ENCODE data around the gene NPBWR2. TPM values are rescaled to one million over a fixed set of nuclear protein-coding genes. Genes with fewer than 3 reads are reported as not detected.
"Not testable (repeated sequence)": the region's sequence is repeated elsewhere in the genome, so short reads cannot be mapped to it uniquely, and the experiment has no call there.

The NPBWR2 gene
- total RNA-seq, 4 donors from 2014 or later = not detected

GRCh38 chr20:64092258-64093012 lies 14.9 kb downstream of the NPBWR2 start:
- WGBS, 2 donors = 33 to 39% methylated on average over 21 to 26 of the region's 27 CpGs
- no peak for TF ChIP-seq POLR2A (IDR thresholded peaks at IDR 0.05)
- intact Hi-C loops (cut with DNase I; ENCODE audit: low total_unique reads) = no loop called here

GRCh38 chr20:64091770-64092169 lies 15.6 kb downstream of the NPBWR2 start:
- intact Hi-C loops (cut with DNase I; ENCODE audit: low total_unique reads) = no loop called here
- H3K4me3 ChIP-seq (ENCODE audit: low read depth, poor library complexity, severe bottlenecking) = no peak overlapping the region
- no peak for DNase-seq (ENCODE audit: low spot score in 2 of 2)
- TF ChIP-seq CTCF (IDR thresholded peaks at IDR 0.05) = no peak
- TF ChIP-seq POLR2A (IDR thresholded peaks at IDR 0.05) = no peak
- WGBS, 2 donors = 25 to 30% methylated on average over 10 to 16 of the region's 16 CpGs

More at GRCh38 chr20:64092258-64093012, 14.9 kb downstream of the NPBWR2 start:
- no peak for DNase-seq (ENCODE audit: low spot score in 2 of 2)
- no peak overlapping the region for H3K4me3 ChIP-seq (ENCODE audit: low read depth, poor library complexity, severe bottlenecking)

- 81 to 86% methylated on average over 8 to 13 of the region's 19 CpGs for WGBS, 2 donors
- no peak overlapping the region for H3K4me3 ChIP-seq (ENCODE audit: low read depth, poor library complexity, severe bottlenecking)
- no peak for DNase-seq (ENCODE audit: low spot score in 2 of 2)
- TF ChIP-seq POLR2A (IDR thresholded peaks at IDR 0.05) (no peak), CTCF (IDR thresholded peaks at IDR 0.05) (no peak)
- intact Hi-C loops (cut with DNase I; ENCODE audit: low total_unique reads) = no loop called here
Measured at GRCh38 chr20:64091340-64091739, 16.0 kb downstream of the NPBWR2 start.

GRCh38 chr20:64090165-64090564 lies 17.2 kb downstream of the NPBWR2 start:
- DNase-seq (ENCODE audit: low spot score in 2 of 2) = no peak
- 48 to 53% methylated on average over 4 to 9 of the region's 10 CpGs for WGBS, 2 donors
- intact Hi-C loops (cut with DNase I; ENCODE audit: low total_unique reads) = no loop called here
- no peak overlapping the region for H3K4me3 ChIP-seq (ENCODE audit: low read depth, poor library complexity, severe bottlenecking)
- no peak for TF ChIP-seq POLR2A (IDR thresholded peaks at IDR 0.05)
- TF ChIP-seq CTCF (IDR thresholded peaks at IDR 0.05) = no peak

- intact Hi-C loops (cut with DNase I; ENCODE audit: low total_unique reads); H3K4me3 ChIP-seq (ENCODE audit: low read depth, poor library complexity, severe bottlenecking); DNase-seq (ENCODE audit: low spot score in 2 of 2): not testable (repeated sequence)
Measured at GRCh38 chr20:64088586-64088985, 18.8 kb downstream of the NPBWR2 start.

GRCh38 chr20:64087226-64087825 lies 20.0 kb downstream of the NPBWR2 start:
- WGBS, 2 donors = 92 to 98% methylated on average over 6 to 10 of the region's 36 CpGs
- H3K4me3 ChIP-seq (ENCODE audit: low read depth, poor library complexity, severe bottlenecking); intact Hi-C loops (cut with DNase I; ENCODE audit: low total_unique reads); DNase-seq (ENCODE audit: low spot score in 2 of 2): not testable (repeated sequence)

GRCh38 chr20:64086801-64087200 lies 20.6 kb downstream of the NPBWR2 start:
- TF ChIP-seq POLR2A (IDR thresholded peaks at IDR 0.05) (no peak), CTCF (IDR thresholded peaks at IDR 0.05) (no peak)
- DNase-seq (ENCODE audit: low spot score in 2 of 2) = no peak
- 80 to 85% methylated on average over 7 to 8 of the region's 11 CpGs for WGBS, 2 donors
- no peak overlapping the region for H3K4me3 ChIP-seq (ENCODE audit: low read depth, poor library complexity, severe bottlenecking)
- intact Hi-C loops (cut with DNase I; ENCODE audit: low total_unique reads) = no loop called here

Measured in lower leg skin (tissue), 4 donors.